Measurements from ENCODE around the gene ARHGAP24. TPM values are rescaled to one million over a fixed set of nuclear protein-coding genes. Genes with fewer than 3 reads are reported as not detected.

Gene ARHGAP24
- total RNA-seq, 6 experiments from 2014 or later, result 4.0 to 7.3 (median 6.1) TPM

- intact Hi-C loops (cut with DNase I), result no loop called here
- TF ChIP-seq CTCF (IDR thresholded peaks at IDR 0.05), result no peak
- TF ChIP-seq POLR2A (IDR thresholded peaks at IDR 0.05), result no peak
- Histone ChIP-seq H3K36me3 (no peaks in the 10 kb centered on the region), H3K27ac (no peak overlapping the region), H3K9me3 (no peaks in the 10 kb centered on the region), H3K4me3 (no peak overlapping the region), H3K27me3 (no peaks in the 10 kb centered on the region), H3K4me1 (no peaks in the 10 kb centered on the region)
- ATAC-seq (no peak), DNase-seq (no peak)
- WGBS (ENCODE audit: insufficient coverage, low coverage, low lambda C conversion rate, missing lambda C conversion rate), result 75% methylated on average over 3 of the region's 3 CpGs
These were observed 142.3 kb downstream of the ARHGAP24 start for GRCh38 chr4:85617202-85617601.

GRCh38 chr4:85632981-85633380, 158.0 kb downstream of the ARHGAP24 start:
- Histone ChIP-seq H3K36me3 (no peaks in the 10 kb centered on the region), H3K4me3 (no peak overlapping the region), H3K27me3 (no peaks in the 10 kb centered on the region), H3K4me1 (peaks cover 0 to 2% (median 0%) of the 10 kb centered on the region in 4 donors), H3K27ac (no peak overlapping the region), H3K9me3 (no peaks in the 10 kb centered on the region)
- intact Hi-C loops (cut with DNase I), result no loop called here
- DNase-seq (no peak), ATAC-seq (no peak)
- TF ChIP-seq CTCF (IDR thresholded peaks at IDR 0.05), result no peak
- no peak for TF ChIP-seq POLR2A (IDR thresholded peaks at IDR 0.05)

GRCh38 chr4:85637778-85638177, 162.8 kb downstream of the ARHGAP24 start:
- intact Hi-C loops (cut with DNase I), result no loop called here
- Histone ChIP-seq H3K36me3 (no peaks in the 10 kb centered on the region), H3K9me3 (no peaks in the 10 kb centered on the region), H3K27ac (no peak overlapping the region), H3K27me3 (no peaks in the 10 kb centered on the region), H3K4me1 (no peaks in the 10 kb centered on the region), H3K4me3 (no peak overlapping the region)
- no peak for ATAC-seq
- TF ChIP-seq CTCF (IDR thresholded peaks at IDR 0.05) (no peak), POLR2A (IDR thresholded peaks at IDR 0.05) (no peak)
- WGBS (ENCODE audit: insufficient coverage, low coverage, low lambda C conversion rate, missing lambda C conversion rate), result 74% methylated on average over 2 of the region's 2 CpGs
- DNase-seq, result no peak

GRCh38 chr4:85639946-85640345, 165.0 kb downstream of the ARHGAP24 start:
- Histone ChIP-seq H3K4me3 (no peak overlapping the region), H3K9me3 (no peaks in the 10 kb centered on the region), H3K27ac (no peak overlapping the region), H3K4me1 (no peaks in the 10 kb centered on the region), H3K27me3 (no peaks in the 10 kb centered on the region), H3K36me3 (no peaks in the 10 kb centered on the region)
- DNase-seq (no peak), ATAC-seq (no peak)
- 45% methylated on average over 2 of the region's 4 CpGs for WGBS (ENCODE audit: insufficient coverage, low coverage, low lambda C conversion rate, missing lambda C conversion rate)
- no peak for TF ChIP-seq POLR2A (IDR thresholded peaks at IDR 0.05)
- no peak for TF ChIP-seq CTCF (IDR thresholded peaks at IDR 0.05)
- intact Hi-C loops (cut with DNase I), result no loop called here

Data from right lobe of liver (tissue), 6 donors.